ENCODE results near the gene CHMP6.

The CHMP6 gene

GRCh38 chr17:81042606-81043005, 51.0 kb downstream of the CHMP6 start:
- H3K4me3 Mint-ChIP-seq = no peak overlapping the region
- no peaks in the 10 kb centered on the region for H3K9me3 Mint-ChIP-seq (ENCODE audit: low read depth)
- H3K27ac Mint-ChIP-seq = no peak overlapping the region
- no peaks in the 10 kb centered on the region for H3K36me3 Mint-ChIP-seq
- no peaks in the 10 kb centered on the region for H3K27me3 Mint-ChIP-seq
- H3K4me1 Mint-ChIP-seq (ENCODE audit: low read depth) = no peaks in the 10 kb centered on the region

- H3K4me1 Mint-ChIP-seq (ENCODE audit: low read depth) = no peaks in the 10 kb centered on the region
- H3K27ac Mint-ChIP-seq = no peak overlapping the region
- no peaks in the 10 kb centered on the region for H3K36me3 Mint-ChIP-seq
- no peak overlapping the region for H3K4me3 Mint-ChIP-seq
- no peaks in the 10 kb centered on the region for H3K27me3 Mint-ChIP-seq
- no peaks in the 10 kb centered on the region for H3K9me3 Mint-ChIP-seq (ENCODE audit: low read depth)
These were observed 51.7 kb downstream of the CHMP6 start for GRCh38 chr17:81043319-81043724.

GRCh38 chr17:81043725-81044427, 52.2 kb downstream of the CHMP6 start:
- H3K27me3 Mint-ChIP-seq = no peaks in the 10 kb centered on the region
- no peaks in the 10 kb centered on the region for H3K9me3 Mint-ChIP-seq (ENCODE audit: low read depth)
- no peaks in the 10 kb centered on the region for H3K36me3 Mint-ChIP-seq
- no peak overlapping the region for H3K4me3 Mint-ChIP-seq
- no peak overlapping the region for H3K27ac Mint-ChIP-seq
- H3K4me1 Mint-ChIP-seq (ENCODE audit: low read depth) = no peaks in the 10 kb centered on the region

GRCh38 chr17:81044428-81044763, 52.8 kb downstream of the CHMP6 start:
- H3K27ac Mint-ChIP-seq = no peak overlapping the region
- H3K36me3 Mint-ChIP-seq = no peaks in the 10 kb centered on the region
- H3K27me3 Mint-ChIP-seq = no peaks in the 10 kb centered on the region
- no peak overlapping the region for H3K4me3 Mint-ChIP-seq
- H3K9me3 Mint-ChIP-seq (ENCODE audit: low read depth) = no peaks in the 10 kb centered on the region
- peaks cover 4% of the 10 kb centered on the region for H3K4me1 Mint-ChIP-seq (ENCODE audit: low read depth)

- H3K9me3 Mint-ChIP-seq (ENCODE audit: low read depth) = no peaks in the 10 kb centered on the region
- H3K27ac Mint-ChIP-seq = no peak overlapping the region
- H3K4me1 Mint-ChIP-seq (ENCODE audit: low read depth) = peaks cover 6% of the 10 kb centered on the region
- H3K27me3 Mint-ChIP-seq = no peaks in the 10 kb centered on the region
- H3K4me3 Mint-ChIP-seq = no peak overlapping the region
- H3K36me3 Mint-ChIP-seq = no peaks in the 10 kb centered on the region
These were observed 53.3 kb downstream of the CHMP6 start for GRCh38 chr17:81044764-81045589.

GRCh38 chr17:81045590-81046095, 54.0 kb downstream of the CHMP6 start:
- Mint-ChIP-seq H3K9me3 (ENCODE audit: low read depth) (no peaks in the 10 kb centered on the region), H3K4me1 (ENCODE audit: low read depth) (peaks cover 6% of the 10 kb centered on the region), H3K4me3 (no peak overlapping the region), H3K36me3 (no peaks in the 10 kb centered on the region), H3K27ac (no peak overlapping the region), H3K27me3 (no peaks in the 10 kb centered on the region)

GRCh38 chr17:81046132-81046769, 54.6 kb downstream of the CHMP6 start:
- Mint-ChIP-seq H3K4me1 (ENCODE audit: low read depth) (peaks cover 6% of the 10 kb centered on the region), H3K9me3 (ENCODE audit: low read depth) (no peaks in the 10 kb centered on the region), H3K36me3 (no peaks in the 10 kb centered on the region), H3K27me3 (no peaks in the 10 kb centered on the region), H3K4me3 (no peak overlapping the region), H3K27ac (no peak overlapping the region)

GRCh38 chr17:81046770-81047359, 55.2 kb downstream of the CHMP6 start:
- no peaks in the 10 kb centered on the region for H3K36me3 Mint-ChIP-seq
- H3K9me3 Mint-ChIP-seq (ENCODE audit: low read depth) = no peaks in the 10 kb centered on the region
- H3K27ac Mint-ChIP-seq = no peak overlapping the region
- no peak overlapping the region for H3K4me3 Mint-ChIP-seq
- H3K4me1 Mint-ChIP-seq (ENCODE audit: low read depth) = peaks cover 6% of the 10 kb centered on the region
- no peaks in the 10 kb centered on the region for H3K27me3 Mint-ChIP-seq

- no peaks in the 10 kb centered on the region for H3K36me3 Mint-ChIP-seq
- H3K27me3 Mint-ChIP-seq = no peaks in the 10 kb centered on the region
- H3K27ac Mint-ChIP-seq = no peak overlapping the region
- H3K9me3 Mint-ChIP-seq (ENCODE audit: low read depth) = no peaks in the 10 kb centered on the region
- H3K4me3 Mint-ChIP-seq = no peak overlapping the region
- peaks cover 6% of the 10 kb centered on the region for H3K4me1 Mint-ChIP-seq (ENCODE audit: low read depth)
These were observed 57.3 kb downstream of the CHMP6 start for GRCh38 chr17:81048827-81049371.

- Mint-ChIP-seq H3K4me1 (ENCODE audit: low read depth) (peaks cover 6% of the 10 kb centered on the region), H3K27ac (no peak overlapping the region), H3K9me3 (ENCODE audit: low read depth) (no peaks in the 10 kb centered on the region), H3K36me3 (no peaks in the 10 kb centered on the region), H3K27me3 (no peaks in the 10 kb centered on the region), H3K4me3 (no peak overlapping the region)
These were observed 57.8 kb downstream of the CHMP6 start for GRCh38 chr17:81049372-81049911.
